K562 (cell line): ENCODE data around the gene FPGS. TPM values are rescaled to one million over a fixed set of nuclear protein-coding genes. Genes with fewer than 3 reads are reported as not detected.

Experiments used
- ETV6 ChIP-seq, 3 experiments: fragments of 150-350 bp in 1 of 3; sonication (generic) in 1 of 3; formaldehyde crosslinking in 1 of 3; IDR thresholded peaks; 2 replicates each; pipeline versions ENCODE4 v1.6.1 to v1.8.0; 2014 to 2022; ENCODE audit warnings: borderline replicate concordance in 2 of 3, low read depth in 2 of 3, antibody characterized with exemption in 1 of 3, low read length in 1 of 3, mild to moderate bottlenecking in 1 of 3, missing genetic modification reagents in 1 of 3
- KLF16 ChIP-seq: IDR thresholded peaks from 2 replicates; pipeline ENCODE4 v1.6.1; 2016; ENCODE audit warnings: antibody characterized with exemption
- MAFG ChIP-seq: fragments of 450-650 bp; conservative IDR thresholded peaks from 2 replicates; pipeline ENCODE4 v1.6.1; 2016; ENCODE audit warnings: missing genetic modification characterization, missing compliant biosample characterization
- MCM3 ChIP-seq: fragments of 450-650 bp; IDR thresholded peaks from 2 replicates; pipeline ENCODE4 v1.6.1; 2016
- NCOA1 ChIP-seq: fragments of 450-650 bp; IDR thresholded peaks from 2 replicates; pipeline ENCODE4 v1.6.1; 2016; ENCODE audit warnings: low read depth
- OTX1 ChIP-seq: fragments of 450-650 bp; formaldehyde crosslinking; IDR thresholded peaks from 2 replicates; pipeline ENCODE4 v1.4.0; 2022; ENCODE audit warnings: mild to moderate bottlenecking
- RBM22 ChIP-seq: fragments of 200-400 bp; formaldehyde crosslinking; IDR thresholded peaks from 2 replicates; pipeline ENCODE4 v1.6.1; 2018; ENCODE audit warnings: low read length, low read depth; ENCODE audit not compliant: poor library complexity, severe bottlenecking
- RBM25 ChIP-seq: fragments of 200-400 bp; formaldehyde crosslinking; IDR thresholded peaks from 2 replicates; pipeline ENCODE4 v1.6.1; 2018; ENCODE audit warnings: low read length, low read depth, moderate library complexity; ENCODE audit not compliant: severe bottlenecking
- SRSF9 ChIP-seq: fragments of 200-400 bp; formaldehyde crosslinking; IDR thresholded peaks from 2 replicates; pipeline ENCODE4 v1.6.1; 2017; ENCODE audit warnings: low read depth, low read length, borderline replicate concordance
- TCF7 ChIP-seq: sonication (generic); IDR thresholded peaks from 2 replicates; pipeline ENCODE4 v1.6.1; 2016; ENCODE audit warnings: antibody characterized with exemption, borderline replicate concordance
- ZBTB12 ChIP-seq: fragments of 250-450 bp; sonication (Bioruptor Pico); IDR thresholded peaks from 2 replicates; pipeline ENCODE4 v1.4.0; 2020
- ZFP30 ChIP-seq: fragments of 250-450 bp; sonication (Bioruptor Pico); IDR thresholded peaks from 2 replicates; pipeline ENCODE4 v1.8.0; 2022; ENCODE audit warnings: moderate library complexity, mild to moderate bottlenecking, inconsistent platforms, borderline replicate concordance
- ZNF197 ChIP-seq: fragments of 200-800 bp; sonication (Bioruptor generic); IDR thresholded peaks from 2 replicates; pipeline ENCODE4 v1.6.1; 2016; ENCODE audit warnings: low read depth, missing genetic modification characterization, missing compliant biosample characterization
- polyA plus RNA-seq, 8 experiments: library from polyadenylated mRNA; depleted of rRNA in 4 of 8; stranded (reverse) in 5 of 8; unstranded in 3 of 8; fragments of >200 nt; fragmentation: Nextera tagmentation in 2 of 8; fragmentation: Illumina TruSeq in 1 of 8; extraction: Ambion mirVana in 2 of 8; extraction: Trizol in 1 of 8; gene quantifications; 2 replicates each; pipeline versions ENCODE4 v1.2.1 to v1.2.3, GENCODE V29; 2011 to 2014; ENCODE audit warnings: inconsistent platforms in 1 of 8, missing spikeins in 1 of 8
- total RNA-seq, 7 experiments: library from RNA; depleted of rRNA in 6 of 7; stranded (reverse); fragments of >200 nt in 6 of 7; fragmentation: Illumina TruSeq in 2 of 7; extraction: Trizol in 2 of 7; gene quantifications; 2 replicates each; pipeline versions ENCODE4 v1.2.1 to v1.2.3, GENCODE V29; 2011 to 2021; ENCODE audit warnings: low replicate concordance in 1 of 7
- TF ChIP-seq, protein P1 (sequence below): IDR thresholded peaks from 3 replicates; pipeline ENCODE4 v1.6.1; 2011; ENCODE audit warnings: borderline replicate concordance, mild to moderate bottlenecking, moderate library complexity; ENCODE audit not compliant: insufficient read length; ENCODE audit errors: extremely low read depth
- TF ChIP-seq, protein P2 (sequence below), 2 experiments: fragments of 200-800 bp in 1 of 2; sonication (Bioruptor generic) in 1 of 2; sonication (generic) in 1 of 2; formaldehyde crosslinking in 1 of 2; IDR thresholded peaks in 1 of 2; conservative IDR thresholded peaks in 1 of 2; 2 replicates each; pipeline versions ENCODE4 v1.5.0 to v1.6.1; 2016 to 2020; ENCODE audit warnings: missing compliant biosample characterization in 1 of 2, missing genetic modification characterization in 1 of 2, missing genetic modification reagents in 1 of 2
- TF ChIP-seq, protein P3 (sequence below): fragments of 150-350 bp; conservative IDR thresholded peaks from 2 replicates; pipeline ENCODE4 v1.6.1; 2014; ENCODE audit warnings: low read length
- TF ChIP-seq, protein P4 (sequence below): fragments of 450-650 bp; formaldehyde crosslinking; IDR thresholded peaks from 2 replicates; pipeline ENCODE4 v1.4.0; 2020; ENCODE audit warnings: mild to moderate bottlenecking, moderate library complexity

Gene FPGS
- total and polyA plus RNA-seq, 9 of the 15 experiments (the other 6 are each of a cell fraction or from before 2014, with no cell fraction given), result 0.84 to 86.4 (median 59.2) TPM

DNA sequence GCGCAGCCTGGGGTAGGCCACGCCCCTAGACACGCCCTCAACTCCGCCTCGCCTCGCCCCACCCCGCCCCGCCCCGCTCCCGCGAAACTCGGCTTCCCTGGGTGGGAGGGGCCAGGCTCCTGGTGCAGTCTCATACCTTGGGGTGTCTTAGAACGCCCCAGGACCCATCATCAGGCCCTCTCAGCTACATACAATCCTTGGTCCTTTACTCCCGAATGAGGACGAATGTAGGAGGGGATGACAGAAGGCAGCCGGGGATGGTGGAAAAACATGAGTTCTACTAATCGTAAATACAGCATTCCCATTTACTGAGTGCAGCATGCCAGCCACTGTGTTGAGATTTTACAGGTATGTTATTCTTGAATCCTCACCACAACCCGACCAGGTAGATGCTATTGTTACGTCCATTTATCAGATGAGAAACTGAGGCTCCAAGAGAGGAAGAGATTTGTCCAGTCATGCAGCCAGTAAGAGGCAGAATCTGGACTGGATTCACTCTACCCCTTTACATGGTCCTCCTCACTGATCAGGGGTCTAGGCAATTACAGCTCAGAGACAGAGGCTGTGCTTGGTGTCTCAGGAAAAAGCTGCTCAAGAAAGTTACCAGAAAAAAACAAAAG lies 31.0 kb upstream of the FPGS start (continued):
- TF ChIP-seq, protein P1, sequence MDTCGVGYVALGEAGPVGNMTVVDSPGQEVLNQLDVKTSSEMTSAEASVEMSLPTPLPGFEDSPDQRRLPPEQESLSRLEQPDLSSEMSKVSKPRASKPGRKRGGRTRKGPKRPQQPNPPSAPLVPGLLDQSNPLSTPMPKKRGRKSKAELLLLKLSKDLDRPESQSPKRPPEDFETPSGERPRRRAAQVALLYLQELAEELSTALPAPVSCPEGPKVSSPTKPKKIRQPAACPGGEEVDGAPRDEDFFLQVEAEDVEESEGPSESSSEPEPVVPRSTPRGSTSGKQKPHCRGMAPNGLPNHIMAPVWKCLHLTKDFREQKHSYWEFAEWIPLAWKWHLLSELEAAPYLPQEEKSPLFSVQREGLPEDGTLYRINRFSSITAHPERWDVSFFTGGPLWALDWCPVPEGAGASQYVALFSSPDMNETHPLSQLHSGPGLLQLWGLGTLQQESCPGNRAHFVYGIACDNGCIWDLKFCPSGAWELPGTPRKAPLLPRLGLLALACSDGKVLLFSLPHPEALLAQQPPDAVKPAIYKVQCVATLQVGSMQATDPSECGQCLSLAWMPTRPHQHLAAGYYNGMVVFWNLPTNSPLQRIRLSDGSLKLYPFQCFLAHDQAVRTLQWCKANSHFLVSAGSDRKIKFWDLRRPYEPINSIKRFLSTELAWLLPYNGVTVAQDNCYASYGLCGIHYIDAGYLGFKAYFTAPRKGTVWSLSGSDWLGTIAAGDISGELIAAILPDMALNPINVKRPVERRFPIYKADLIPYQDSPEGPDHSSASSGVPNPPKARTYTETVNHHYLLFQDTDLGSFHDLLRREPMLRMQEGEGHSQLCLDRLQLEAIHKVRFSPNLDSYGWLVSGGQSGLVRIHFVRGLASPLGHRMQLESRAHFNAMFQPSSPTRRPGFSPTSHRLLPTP, result no peak
- TF ChIP-seq KLF16, result no peak
- TF ChIP-seq SRSF9, result no peak
- TF ChIP-seq MAFG (tag), result 0 out of 2 replicates have a peak, but pooled peaks have one; percentile 18
- TF ChIP-seq RBM22, result no peak
- no peak for TF ChIP-seq ETV6 (IDR thresholded peaks at IDR 0.05; ENCODE audit: borderline replicate concordance in 1 of 2, low read depth in 2 of 2, low read length in 1 of 2)
- TF ChIP-seq ETV6 (CRISPR knock-in tag; IDR thresholded peaks at IDR 0.05; ENCODE audit: borderline replicate concordance), result no peak
- TF ChIP-seq RBM25, result peak; percentile 88
- no peak for TF ChIP-seq MCM3
- no peak for TF ChIP-seq ZNF197 (CRISPR knock-in tag)
- TF ChIP-seq, protein P2, sequence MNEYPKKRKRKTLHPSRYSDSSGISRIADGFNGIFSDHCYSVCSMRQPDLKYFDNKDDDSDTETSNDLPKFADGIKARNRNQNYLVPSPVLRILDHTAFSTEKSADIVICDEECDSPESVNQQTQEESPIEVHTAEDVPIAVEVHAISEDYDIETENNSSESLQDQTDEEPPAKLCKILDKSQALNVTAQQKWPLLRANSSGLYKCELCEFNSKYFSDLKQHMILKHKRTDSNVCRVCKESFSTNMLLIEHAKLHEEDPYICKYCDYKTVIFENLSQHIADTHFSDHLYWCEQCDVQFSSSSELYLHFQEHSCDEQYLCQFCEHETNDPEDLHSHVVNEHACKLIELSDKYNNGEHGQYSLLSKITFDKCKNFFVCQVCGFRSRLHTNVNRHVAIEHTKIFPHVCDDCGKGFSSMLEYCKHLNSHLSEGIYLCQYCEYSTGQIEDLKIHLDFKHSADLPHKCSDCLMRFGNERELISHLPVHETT (CRISPR knock-in tag; conservative IDR thresholded peaks at IDR 0.05 in 1 of 2, IDR thresholded peaks at IDR 0.05 in 1 of 2), result no peak
- TF ChIP-seq ZFP30, result no peak
- TF ChIP-seq, protein P3, sequence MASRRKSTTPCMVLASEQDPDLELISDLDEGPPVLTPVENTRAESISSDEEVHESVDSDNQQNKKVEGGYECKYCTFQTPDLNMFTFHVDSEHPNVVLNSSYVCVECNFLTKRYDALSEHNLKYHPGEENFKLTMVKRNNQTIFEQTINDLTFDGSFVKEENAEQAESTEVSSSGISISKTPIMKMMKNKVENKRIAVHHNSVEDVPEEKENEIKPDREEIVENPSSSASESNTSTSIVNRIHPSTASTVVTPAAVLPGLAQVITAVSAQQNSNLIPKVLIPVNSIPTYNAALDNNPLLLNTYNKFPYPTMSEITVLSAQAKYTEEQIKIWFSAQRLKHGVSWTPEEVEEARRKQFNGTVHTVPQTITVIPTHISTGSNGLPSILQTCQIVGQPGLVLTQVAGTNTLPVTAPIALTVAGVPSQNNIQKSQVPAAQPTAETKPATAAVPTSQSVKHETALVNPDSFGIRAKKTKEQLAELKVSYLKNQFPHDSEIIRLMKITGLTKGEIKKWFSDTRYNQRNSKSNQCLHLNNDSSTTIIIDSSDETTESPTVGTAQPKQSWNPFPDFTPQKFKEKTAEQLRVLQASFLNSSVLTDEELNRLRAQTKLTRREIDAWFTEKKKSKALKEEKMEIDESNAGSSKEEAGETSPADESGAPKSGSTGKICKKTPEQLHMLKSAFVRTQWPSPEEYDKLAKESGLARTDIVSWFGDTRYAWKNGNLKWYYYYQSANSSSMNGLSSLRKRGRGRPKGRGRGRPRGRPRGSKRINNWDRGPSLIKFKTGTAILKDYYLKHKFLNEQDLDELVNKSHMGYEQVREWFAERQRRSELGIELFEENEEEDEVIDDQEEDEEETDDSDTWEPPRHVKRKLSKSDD, result no peak
- TF ChIP-seq ZBTB12 (CRISPR knock-in tag), result no peak
- TF ChIP-seq, protein P4, sequence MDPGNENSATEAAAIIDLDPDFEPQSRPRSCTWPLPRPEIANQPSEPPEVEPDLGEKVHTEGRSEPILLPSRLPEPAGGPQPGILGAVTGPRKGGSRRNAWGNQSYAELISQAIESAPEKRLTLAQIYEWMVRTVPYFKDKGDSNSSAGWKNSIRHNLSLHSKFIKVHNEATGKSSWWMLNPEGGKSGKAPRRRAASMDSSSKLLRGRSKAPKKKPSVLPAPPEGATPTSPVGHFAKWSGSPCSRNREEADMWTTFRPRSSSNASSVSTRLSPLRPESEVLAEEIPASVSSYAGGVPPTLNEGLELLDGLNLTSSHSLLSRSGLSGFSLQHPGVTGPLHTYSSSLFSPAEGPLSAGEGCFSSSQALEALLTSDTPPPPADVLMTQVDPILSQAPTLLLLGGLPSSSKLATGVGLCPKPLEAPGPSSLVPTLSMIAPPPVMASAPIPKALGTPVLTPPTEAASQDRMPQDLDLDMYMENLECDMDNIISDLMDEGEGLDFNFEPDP, result no peak
- TF ChIP-seq TCF7, result 0 out of 2 replicates have a peak, but pooled peaks have one; percentile 16
- no peak for TF ChIP-seq OTX1
- TF ChIP-seq NCOA1, result no peak
